Esophagus (tissue), 2 donors: ENCODE measurements around the gene PPP2R2C. TPM values are rescaled to one million over a fixed set of nuclear protein-coding genes. Genes with fewer than 3 reads are reported as not detected.

Experiments
- H3K27ac ChIP-seq, 2 donors: one replicate each; pipeline ENCODE4 v1.5.1; 2013; ENCODE audit warnings: low read depth in 2 of 2, mild to moderate bottlenecking in 2 of 2, inconsistent platforms in 1 of 2, low read length in 1 of 2, moderate library complexity in 1 of 2
- H3K27me3 ChIP-seq, 2 donors: one replicate each; pipeline ENCODE4 v1.6.1; 2013; ENCODE audit warnings: low read length in 2 of 2, control low read depth in 1 of 2, mild to moderate bottlenecking in 1 of 2; ENCODE audit not compliant: insufficient read depth in 2 of 2, control insufficient read depth in 1 of 2
- H3K36me3 ChIP-seq, 2 donors: one replicate each; pipeline ENCODE4 v1.6.1; 2013; ENCODE audit warnings: low read length in 1 of 2; ENCODE audit not compliant: control insufficient read depth in 2 of 2, insufficient read depth in 2 of 2
- H3K4me1 ChIP-seq, 2 donors: one replicate each; pipeline ENCODE4 v1.6.1; 2013; ENCODE audit warnings: low read length in 1 of 2; ENCODE audit not compliant: control insufficient read depth in 2 of 2, insufficient read depth in 2 of 2
- H3K4me3 ChIP-seq, 2 donors: one replicate each; pipeline ENCODE4 v1.5.1; 2013; ENCODE audit warnings: low read length in 2 of 2, mild to moderate bottlenecking in 2 of 2, low read depth in 1 of 2, moderate library complexity in 1 of 2
- H3K9me3 ChIP-seq, 2 donors: one replicate each; pipeline ENCODE4 v1.6.1; 2013; ENCODE audit warnings: mild to moderate bottlenecking in 2 of 2, low read depth in 1 of 2, low read length in 1 of 2, moderate library complexity in 1 of 2; ENCODE audit not compliant: control insufficient read depth in 2 of 2, insufficient read depth in 1 of 2
- WGBS, 2 donors: extraction: QIAGEN DNeasy Blood & Tissue Kit; methylation state at CpG; one replicate each; pipeline ENCODE4 v1.1.7; 2013; 5-methylcytosine and 5-hydroxymethylcytosine counted together
- polyA plus RNA-seq, 2 donors: library from polyadenylated mRNA; stranded (reverse); fragments of 200-250 nt; gene quantifications; one replicate each; pipeline ENCODE4 v1.2.3, GENCODE V29; 2013
- donor health status: healthy with polysubstance abuse.
- donor health status: Bipolar disorder and iron deficiency.

The PPP2R2C gene
- polyA plus RNA-seq, 2 donors, result 23.2 to 26.7 TPM

- no peaks in the 10 kb centered on the region for H3K36me3 ChIP-seq
- no peak overlapping the region for H3K4me3 ChIP-seq
- WGBS, 2 donors, result 69 to 71% methylated on average over 10 of the region's 10 CpGs
- H3K4me1 ChIP-seq, result peaks cover 0 to 8% of the 10 kb centered on the region in 2 donors
- no peaks in the 10 kb centered on the region for H3K27me3 ChIP-seq
- no peaks in the 10 kb centered on the region for H3K9me3 ChIP-seq
- H3K27ac ChIP-seq, result peak overlapping the region; percentile 24 to 27
Observed at GRCh38 chr4:6383009-6383404, 89.4 kb downstream of the PPP2R2C start.

- Histone ChIP-seq H3K9me3 (no peaks in the 10 kb centered on the region), H3K4me3 (no peak overlapping the region), H3K4me1 (peaks cover 0 to 8% of the 10 kb centered on the region in 2 donors), H3K27me3 (no peaks in the 10 kb centered on the region), H3K27ac (no peak overlapping the region), H3K36me3 (no peaks in the 10 kb centered on the region)
- WGBS, 2 donors, result 81 to 93% methylated on average over 4 of the region's 4 CpGs
Observed at GRCh38 chr4:6381571-6382123, 90.8 kb downstream of the PPP2R2C start.

- Histone ChIP-seq H3K36me3 (no peaks in the 10 kb centered on the region), H3K27me3 (no peaks in the 10 kb centered on the region), H3K4me3 (no peak overlapping the region), H3K4me1 (peaks cover 0 to 8% of the 10 kb centered on the region in 2 donors), H3K9me3 (no peaks in the 10 kb centered on the region), H3K27ac (no peak overlapping the region)
- 59 to 68% methylated on average over 19 to 21 of the region's 21 CpGs for WGBS, 2 donors
Observed at GRCh38 chr4:6380746-6381410, 91.5 kb downstream of the PPP2R2C start.

GRCh38 chr4:6379767-6380745, 92.4 kb downstream of the PPP2R2C start:
- Histone ChIP-seq H3K27me3 (no peaks in the 10 kb centered on the region), H3K36me3 (peaks cover 0 to 5% of the 10 kb centered on the region in 2 donors), H3K9me3 (no peaks in the 10 kb centered on the region), H3K4me3 (no peak overlapping the region), H3K4me1 (peaks cover 0 to 8% of the 10 kb centered on the region in 2 donors), H3K27ac (no peak overlapping the region)
- 46 to 59% methylated on average over 24 of the region's 24 CpGs for WGBS, 2 donors

GRCh38 chr4:6378493-6379445, 93.6 kb downstream of the PPP2R2C start:
- H3K27ac ChIP-seq, result no peak overlapping the region
- H3K9me3 ChIP-seq, result no peaks in the 10 kb centered on the region
- H3K4me1 ChIP-seq, result peaks cover 0 to 6% of the 10 kb centered on the region in 2 donors
- WGBS, 2 donors, result 85 to 89% methylated on average over 41 of the region's 41 CpGs
- H3K36me3 ChIP-seq, result peaks cover 0 to 5% of the 10 kb centered on the region in 2 donors
- no peak overlapping the region for H3K4me3 ChIP-seq
- no peaks in the 10 kb centered on the region for H3K27me3 ChIP-seq

GRCh38 chr4:6377626-6378492, 94.6 kb downstream of the PPP2R2C start:
- H3K27ac ChIP-seq, result no peak overlapping the region
- 58 to 70% methylated on average over 25 of the region's 25 CpGs for WGBS, 2 donors
- no peak overlapping the region for H3K4me3 ChIP-seq
- H3K27me3 ChIP-seq, result no peaks in the 10 kb centered on the region
- no peaks in the 10 kb centered on the region for H3K9me3 ChIP-seq
- peaks cover 0 to 13% of the 10 kb centered on the region in 2 donors for H3K36me3 ChIP-seq
- H3K4me1 ChIP-seq, result peaks cover 0 to under 1% of the 10 kb centered on the region in 2 donors

GRCh38 chr4:6375620-6376295, 96.7 kb downstream of the PPP2R2C start:
- 75 to 86% methylated on average over 19 of the region's 19 CpGs for WGBS, 2 donors
- peaks cover 0 to 22% of the 10 kb centered on the region in 2 donors for H3K36me3 ChIP-seq
- H3K4me1 ChIP-seq, result no peaks in the 10 kb centered on the region
- no peak overlapping the region for H3K27ac ChIP-seq
- no peaks in the 10 kb centered on the region for H3K9me3 ChIP-seq
- no peak overlapping the region for H3K4me3 ChIP-seq
- no peaks in the 10 kb centered on the region for H3K27me3 ChIP-seq

GRCh38 chr4:6374575-6374974, 97.8 kb downstream of the PPP2R2C start:
- 89 to 92% methylated on average over 10 of the region's 10 CpGs for WGBS, 2 donors
- Histone ChIP-seq H3K4me3 (no peak overlapping the region), H3K36me3 (peaks cover 0 to 22% of the 10 kb centered on the region in 2 donors)

More at GRCh38 chr4:6374575-6374974, 97.8 kb downstream of the PPP2R2C start:
- H3K9me3 ChIP-seq, result no peaks in the 10 kb centered on the region
- H3K4me1 ChIP-seq, result no peaks in the 10 kb centered on the region
- H3K27me3 ChIP-seq, result no peaks in the 10 kb centered on the region
- H3K27ac ChIP-seq, result no peak overlapping the region
